Central memory CD8-positive, alpha-beta T cell (primary cell): ENCODE data around the gene CNTF.

Experiments
- ATAC-seq: fragments of 150-1000 bp; cut with Tn5 transposase; replicated peaks from 2 replicates; pipeline ENCODE4 v1.10.0; 2022; ENCODE audit warnings: mild to moderate bottlenecking, moderate FRiP score, moderate number of reproducible peaks; ENCODE audit not compliant: poor library complexity, severe bottlenecking; ENCODE audit errors: extremely low read depth
- DNase-seq, 2 donors: peaks; one replicate each; pipeline ENCODE4 v3.0.0; 2021; ENCODE audit warnings: low spot score in 2 of 2
- H3K27ac Mint-ChIP-seq: one replicate; pipeline ENCODE4 v1.8.0; 2022; ENCODE audit warnings: low read depth, mild to moderate bottlenecking, moderate library complexity, mixed read lengths
- H3K27me3 Mint-ChIP-seq: one replicate; pipeline ENCODE4 v1.8.0; 2022; ENCODE audit warnings: mixed read lengths
- H3K36me3 Mint-ChIP-seq: one replicate; pipeline ENCODE4 v1.8.0; 2022; ENCODE audit warnings: mild to moderate bottlenecking, moderate library complexity, mixed read lengths; ENCODE audit not compliant: insufficient read depth
- H3K4me1 Mint-ChIP-seq: one replicate; pipeline ENCODE4 v1.8.0; 2022; ENCODE audit warnings: mixed read lengths
- H3K4me3 Mint-ChIP-seq: one replicate; pipeline ENCODE4 v1.8.0; 2022; ENCODE audit warnings: mild to moderate bottlenecking, moderate library complexity, mixed read lengths
- H3K9me3 Mint-ChIP-seq: one replicate; pipeline ENCODE4 v1.8.0; 2022; ENCODE audit warnings: mixed read lengths

Gene CNTF

DNA sequence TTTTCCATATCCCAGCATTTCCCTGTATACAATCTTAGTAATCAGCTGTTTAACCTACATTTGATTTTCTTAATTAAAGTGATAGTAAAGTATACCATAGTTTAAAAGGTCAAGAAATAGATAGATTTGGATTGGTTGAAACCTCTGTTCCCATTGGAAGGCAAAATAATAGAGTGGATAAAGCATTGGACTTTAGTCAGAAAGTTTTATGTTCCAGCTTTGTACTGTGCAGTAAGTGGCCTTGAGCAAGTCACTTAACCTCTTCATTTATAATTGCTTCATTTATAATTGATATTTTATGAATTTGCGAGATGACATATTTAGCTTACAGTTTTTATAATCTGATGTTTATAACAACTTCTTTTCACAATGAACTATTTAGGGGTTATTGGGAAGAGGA lies 40.0 kb upstream of the CNTF start:
- peaks cover 62% of the 10 kb centered on the region for H3K4me1 Mint-ChIP-seq
- ATAC-seq (no peak), DNase-seq (no peak)
- no peaks in the 10 kb centered on the region for H3K9me3 Mint-ChIP-seq
- peak overlapping the region; percentile 34 for H3K4me3 Mint-ChIP-seq
- H3K27ac Mint-ChIP-seq = no peak overlapping the region
- H3K36me3 Mint-ChIP-seq = peaks cover 38% of the 10 kb centered on the region
- no peaks in the 10 kb centered on the region for H3K27me3 Mint-ChIP-seq

DNA sequence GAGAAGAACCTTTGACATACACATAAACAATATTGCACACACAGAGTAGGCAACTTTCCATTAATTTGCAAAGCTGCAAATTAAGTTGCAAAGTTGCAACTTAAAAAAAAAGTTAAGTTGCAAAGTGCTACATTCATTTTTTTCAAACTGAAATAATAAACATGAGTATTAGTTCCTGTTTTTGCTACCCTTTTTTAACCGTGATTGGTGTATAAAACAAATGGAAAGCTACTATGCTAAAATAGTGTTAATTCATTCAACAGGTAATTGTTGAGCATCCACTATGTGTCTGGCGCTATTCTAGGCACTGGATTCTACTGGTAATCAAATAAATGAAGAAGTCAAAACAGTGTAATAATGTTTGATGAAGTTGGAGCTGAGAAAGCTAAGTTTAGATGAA lies 35.5 kb upstream of the CNTF start:
- Mint-ChIP-seq H3K27ac (peak overlapping the region; percentile 23), H3K4me3 (no peak overlapping the region), H3K4me1 (peaks cover 49% of the 10 kb centered on the region), H3K9me3 (no peaks in the 10 kb centered on the region), H3K27me3 (no peaks in the 10 kb centered on the region), H3K36me3 (peaks cover 16% of the 10 kb centered on the region)
- DNase-seq = no peak
- ATAC-seq = no peak

DNA sequence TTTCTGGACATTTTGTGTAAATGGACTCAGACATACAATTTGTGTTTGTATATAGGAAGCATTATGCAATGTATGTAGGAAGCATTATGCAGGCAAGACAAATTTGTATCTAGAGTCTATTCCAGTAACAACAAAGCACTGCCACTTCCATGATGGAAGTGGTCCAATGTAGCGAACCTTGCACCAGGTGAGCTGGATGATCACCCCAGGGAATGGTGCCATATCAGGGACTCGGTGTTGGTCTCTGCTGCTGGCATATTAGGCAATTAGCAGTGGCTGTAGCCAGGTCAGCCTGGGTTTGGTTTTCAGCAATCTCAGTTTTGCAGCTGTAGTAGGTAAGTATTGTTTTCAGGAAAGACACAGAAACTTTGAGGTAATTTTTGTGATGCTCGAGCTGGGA lies 30.8 kb upstream of the CNTF start:
- no peak overlapping the region for H3K4me3 Mint-ChIP-seq
- H3K9me3 Mint-ChIP-seq = no peaks in the 10 kb centered on the region
- H3K36me3 Mint-ChIP-seq = peaks cover 16% of the 10 kb centered on the region
- ATAC-seq = no peak
- H3K27me3 Mint-ChIP-seq = no peaks in the 10 kb centered on the region
- no peak for DNase-seq
- no peak overlapping the region for H3K27ac Mint-ChIP-seq
- peaks cover 58% of the 10 kb centered on the region for H3K4me1 Mint-ChIP-seq

DNA sequence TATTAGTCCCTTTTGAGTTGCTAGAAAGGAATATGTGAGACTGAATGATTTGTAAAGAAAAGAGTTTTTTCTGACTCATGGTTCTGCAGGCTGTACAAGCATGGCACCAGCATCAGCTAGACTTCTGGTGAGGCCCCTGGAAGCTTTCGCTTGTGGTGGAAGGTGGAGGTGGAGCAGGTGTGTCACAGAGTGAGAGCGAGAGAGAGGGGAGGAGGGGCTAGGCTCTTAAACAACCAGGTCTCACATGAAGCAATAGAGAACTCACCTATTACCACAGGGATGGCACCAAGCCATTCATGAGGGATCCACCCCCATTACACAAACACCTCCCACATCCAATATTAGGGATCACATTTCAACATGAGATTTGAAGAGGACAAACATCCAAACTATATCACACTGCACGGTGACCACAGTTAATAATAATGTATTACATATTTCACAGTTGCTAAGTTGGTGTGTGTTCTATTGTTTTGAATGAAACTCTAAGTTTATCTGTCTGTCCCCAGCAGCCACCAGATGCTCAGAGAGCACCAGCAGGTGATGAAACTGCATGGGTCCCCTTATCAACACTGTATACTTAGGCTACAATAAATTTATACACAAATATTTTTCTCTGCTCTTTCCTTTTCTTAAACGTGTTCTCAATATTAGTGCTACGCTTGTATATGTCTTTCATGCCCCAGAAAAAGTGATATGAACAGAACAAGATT lies 29.5 kb upstream of the CNTF start:
- Mint-ChIP-seq H3K36me3 (peaks cover 19% of the 10 kb centered on the region), H3K4me3 (no peak overlapping the region), H3K4me1 (peaks cover 65% of the 10 kb centered on the region), H3K27me3 (no peaks in the 10 kb centered on the region), H3K27ac (peak overlapping the region; percentile 2), H3K9me3 (no peaks in the 10 kb centered on the region)
- ATAC-seq = no peak
- no peak for DNase-seq

DNA sequence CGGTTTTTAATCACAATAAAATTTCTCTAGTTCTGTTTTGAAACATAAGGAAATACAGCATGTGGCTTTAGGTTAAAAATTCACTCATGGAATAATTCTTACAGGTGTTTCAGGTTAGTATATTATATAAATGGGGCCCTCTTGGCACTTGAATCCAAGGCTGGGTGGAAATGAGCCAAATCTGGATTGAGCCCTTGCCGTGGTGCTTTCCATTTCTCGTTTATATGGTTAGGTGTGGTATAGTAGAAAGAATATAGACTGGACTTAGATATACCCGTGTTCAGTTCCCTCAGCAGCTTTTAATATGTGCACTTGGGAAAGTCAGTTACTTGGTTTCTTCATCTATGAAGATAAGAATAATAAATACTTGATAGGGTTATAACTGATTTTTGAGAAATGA lies 27.6 kb upstream of the CNTF start:
- Mint-ChIP-seq H3K4me3 (no peak overlapping the region), H3K9me3 (no peaks in the 10 kb centered on the region), H3K36me3 (peaks cover 22% of the 10 kb centered on the region), H3K27me3 (no peaks in the 10 kb centered on the region), H3K27ac (no peak overlapping the region), H3K4me1 (peaks cover 81% of the 10 kb centered on the region)
- no peak for ATAC-seq
- no peak for DNase-seq

DNA sequence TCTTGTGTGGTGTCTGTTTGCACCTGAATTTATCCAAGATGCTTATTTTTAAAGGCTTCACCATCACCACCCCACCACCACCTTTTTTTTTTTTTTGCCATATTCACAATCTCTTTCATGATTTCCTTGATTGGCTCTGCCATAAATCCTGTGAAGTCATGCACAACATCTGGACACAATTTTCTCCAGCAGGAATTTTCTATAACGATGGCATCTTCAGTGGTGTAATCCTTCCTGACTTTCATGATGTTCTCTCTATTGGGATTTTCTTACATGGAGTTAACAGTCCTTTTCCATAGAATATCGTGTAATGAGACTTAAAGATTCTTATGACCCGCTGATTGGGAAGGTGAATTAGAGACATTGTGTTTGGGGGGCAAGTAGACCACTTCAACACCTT lies 25.8 kb upstream of the CNTF start:
- H3K4me3 Mint-ChIP-seq = no peak overlapping the region
- peak overlapping the region; percentile 59 for H3K27ac Mint-ChIP-seq
- no peak for ATAC-seq
- H3K9me3 Mint-ChIP-seq = no peaks in the 10 kb centered on the region
- H3K36me3 Mint-ChIP-seq = peaks cover 22% of the 10 kb centered on the region
- peaks cover 83% of the 10 kb centered on the region for H3K4me1 Mint-ChIP-seq
- H3K27me3 Mint-ChIP-seq = no peaks in the 10 kb centered on the region
- no peak for DNase-seq

DNA sequence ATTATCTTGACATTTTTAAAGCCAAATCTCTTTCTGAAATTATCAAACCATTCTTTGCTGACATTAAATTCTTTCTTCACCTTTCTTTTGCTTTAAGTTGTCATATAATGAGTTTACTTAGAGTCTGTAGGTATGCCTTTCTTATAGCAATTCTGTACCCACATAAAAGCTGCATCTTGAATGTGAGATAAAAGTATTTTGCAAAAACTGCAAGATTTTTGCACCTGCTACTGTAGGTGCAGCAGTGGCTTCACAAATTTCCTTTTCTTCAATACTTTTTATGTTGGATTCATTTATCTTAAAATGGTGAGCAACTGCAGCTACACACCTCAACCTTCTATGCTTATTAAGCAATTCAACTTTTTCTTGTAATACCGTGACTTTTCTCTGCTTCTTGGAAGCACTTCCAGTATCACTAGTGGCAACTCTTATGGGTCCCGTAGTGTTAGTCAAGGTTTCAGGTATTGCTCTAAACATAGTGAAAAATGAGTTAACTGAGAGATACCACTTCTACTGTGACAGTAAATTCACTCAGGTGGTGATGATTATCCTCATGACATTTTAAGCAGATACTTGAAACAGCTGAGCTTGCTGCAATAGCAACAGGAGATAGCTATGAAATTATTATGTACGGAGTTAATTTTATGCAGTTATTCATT lies 24.9 kb upstream of the CNTF start:
- Mint-ChIP-seq H3K27ac (no peak overlapping the region), H3K36me3 (peaks cover 17% of the 10 kb centered on the region), H3K4me3 (no peak overlapping the region), H3K9me3 (no peaks in the 10 kb centered on the region), H3K4me1 (peaks cover 86% of the 10 kb centered on the region), H3K27me3 (no peaks in the 10 kb centered on the region)
- DNase-seq = no peak
- ATAC-seq = no peak

DNA sequence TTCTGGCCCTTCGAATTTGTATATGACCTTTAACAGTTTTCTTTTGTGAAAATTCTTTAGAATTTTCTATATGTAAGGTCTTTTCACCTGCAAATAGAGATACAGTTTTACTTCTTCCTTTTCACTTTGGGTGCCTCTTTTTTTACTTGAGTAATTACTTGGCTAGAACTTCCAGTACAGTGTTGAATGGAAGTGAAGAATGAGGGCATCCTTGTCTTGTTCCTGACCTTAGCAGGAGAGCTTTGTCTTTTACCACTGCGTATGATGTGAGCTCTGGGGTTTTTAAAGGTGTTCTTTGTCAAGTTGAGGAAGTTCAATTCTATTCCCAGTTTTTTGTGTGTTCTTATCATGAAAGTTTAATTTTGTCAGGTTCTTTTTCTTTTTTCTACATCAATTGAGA lies 22.0 kb upstream of the CNTF start:
- no peak overlapping the region for H3K4me3 Mint-ChIP-seq
- ATAC-seq (no peak), DNase-seq (no peak)
- H3K4me1 Mint-ChIP-seq = peaks cover 94% of the 10 kb centered on the region
- H3K36me3 Mint-ChIP-seq = peaks cover 15% of the 10 kb centered on the region
- no peak overlapping the region for H3K27ac Mint-ChIP-seq
- H3K9me3 Mint-ChIP-seq = no peaks in the 10 kb centered on the region
- H3K27me3 Mint-ChIP-seq = no peaks in the 10 kb centered on the region

DNA sequence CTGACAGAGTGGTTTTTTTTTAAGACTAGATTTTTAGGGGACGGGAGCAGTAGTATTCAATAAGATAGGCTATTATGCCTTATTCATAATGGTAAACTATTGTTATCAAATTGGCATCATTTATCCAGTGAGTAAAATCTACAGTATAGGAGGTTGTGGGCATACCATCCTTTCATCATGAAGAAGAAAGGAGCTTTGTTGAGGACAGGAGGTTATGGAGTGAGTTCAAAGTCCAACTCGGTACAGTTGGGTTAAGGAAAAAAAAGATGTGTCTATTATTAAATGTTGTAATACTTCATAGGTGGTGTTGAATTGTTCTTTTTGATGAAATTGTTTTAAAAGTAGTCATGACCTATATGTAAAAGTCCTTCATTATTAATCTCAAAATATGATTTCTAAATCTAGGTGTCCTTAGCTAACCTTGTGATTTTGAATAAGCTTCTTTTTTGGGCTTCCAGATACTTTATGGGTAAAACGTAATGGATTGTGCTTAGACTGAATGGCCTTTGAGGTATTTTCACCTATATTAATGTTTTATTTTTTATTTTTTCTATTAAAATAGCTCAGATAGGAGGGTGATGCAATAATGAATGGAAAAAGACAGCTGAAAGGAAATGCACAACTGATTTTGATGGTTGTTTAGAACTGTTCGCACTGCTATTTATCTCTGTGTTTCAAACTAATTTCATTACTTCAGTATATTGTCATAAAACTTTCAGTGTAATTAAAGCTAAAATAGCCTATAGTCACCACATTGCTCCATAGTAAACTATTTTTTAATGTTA lies 15.3 kb upstream of the CNTF start:
- peak overlapping the region; percentile 93 for H3K27ac Mint-ChIP-seq
- H3K9me3 Mint-ChIP-seq = no peaks in the 10 kb centered on the region
- ATAC-seq = no peak
- no peak overlapping the region for H3K4me3 Mint-ChIP-seq
- H3K4me1 Mint-ChIP-seq = peaks cover 50% of the 10 kb centered on the region
- H3K36me3 Mint-ChIP-seq = peaks cover 25% of the 10 kb centered on the region
- H3K27me3 Mint-ChIP-seq = no peaks in the 10 kb centered on the region
- DNase-seq = no peak

DNA sequence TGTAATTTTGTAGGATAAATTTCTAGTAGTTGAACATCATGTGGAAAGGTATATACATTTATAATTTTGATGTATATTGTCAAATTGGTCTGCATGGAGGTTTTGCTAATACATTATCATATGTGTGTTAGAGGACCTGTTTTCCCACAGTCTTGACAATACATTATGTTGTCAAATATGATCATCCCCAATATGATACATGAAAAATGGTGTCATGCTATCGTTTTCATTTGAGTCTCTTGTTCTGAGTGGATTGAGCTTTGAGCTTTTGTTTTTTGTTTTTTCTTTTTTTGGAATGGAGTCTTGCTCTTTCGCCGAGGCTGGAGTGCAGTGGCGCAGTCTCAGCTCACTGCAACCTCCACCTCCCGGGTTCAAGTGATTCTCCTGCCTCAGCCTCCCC lies 14.1 kb upstream of the CNTF start:
- no peak for ATAC-seq

DNA sequence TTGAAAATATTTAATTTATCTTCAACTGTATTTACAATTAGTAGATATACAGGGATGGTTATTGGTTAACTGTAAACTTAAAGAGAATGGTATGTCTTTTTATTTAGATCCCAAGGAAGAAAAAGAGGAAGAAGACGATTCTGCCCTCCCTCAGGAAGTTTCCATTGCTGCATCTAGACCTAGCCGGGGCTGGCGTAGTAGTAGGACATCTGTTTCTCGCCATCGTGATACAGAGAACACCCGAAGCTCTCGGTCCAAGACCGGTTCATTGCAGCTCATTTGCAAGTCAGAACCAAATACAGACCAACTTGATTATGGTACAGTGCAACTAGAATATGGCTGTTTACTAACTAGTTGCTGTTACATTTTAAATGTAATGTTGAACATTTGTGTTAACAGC lies 12.7 kb upstream of the CNTF start:
- DNase-seq (no peak), ATAC-seq (no peak)
- Mint-ChIP-seq H3K9me3 (no peaks in the 10 kb centered on the region), H3K27ac (no peak overlapping the region), H3K4me1 (peaks cover 24% of the 10 kb centered on the region), H3K4me3 (no peak overlapping the region), H3K36me3 (peaks cover 46% of the 10 kb centered on the region), H3K27me3 (no peaks in the 10 kb centered on the region)

More for the DNA sequence above, 14.1 kb upstream of the CNTF start:
- DNase-seq = no peak
- Mint-ChIP-seq H3K9me3 (no peaks in the 10 kb centered on the region), H3K4me1 (peaks cover 38% of the 10 kb centered on the region), H3K4me3 (no peak overlapping the region), H3K27ac (no peak overlapping the region), H3K27me3 (no peaks in the 10 kb centered on the region), H3K36me3 (peaks cover 33% of the 10 kb centered on the region)

DNA sequence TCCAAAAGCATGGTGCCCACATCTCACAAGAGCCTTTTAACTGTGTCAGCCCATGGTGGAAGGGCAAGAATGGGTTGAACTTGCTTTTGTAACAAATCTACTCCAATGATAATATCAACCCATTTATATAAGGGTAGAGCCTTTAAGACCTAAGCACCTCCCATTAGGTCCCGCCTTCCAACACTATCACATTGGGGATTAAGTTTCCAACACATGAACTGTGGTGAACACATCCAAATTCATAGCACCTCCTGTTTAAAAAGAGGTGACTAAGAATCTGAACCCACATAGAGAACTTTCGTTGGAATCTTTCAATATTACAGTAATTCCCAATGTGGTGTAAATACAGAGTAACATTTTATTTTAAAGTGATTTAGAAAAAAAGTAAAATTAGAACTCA lies 9.2 kb upstream of the CNTF start:
- H3K27ac Mint-ChIP-seq = no peak overlapping the region
- no peaks in the 10 kb centered on the region for H3K9me3 Mint-ChIP-seq
- H3K27me3 Mint-ChIP-seq = no peaks in the 10 kb centered on the region
- ATAC-seq = no peak
- H3K36me3 Mint-ChIP-seq = peaks cover 67% of the 10 kb centered on the region
- H3K4me1 Mint-ChIP-seq = no peaks in the 10 kb centered on the region
- DNase-seq = no peak
- no peak overlapping the region for H3K4me3 Mint-ChIP-seq

DNA sequence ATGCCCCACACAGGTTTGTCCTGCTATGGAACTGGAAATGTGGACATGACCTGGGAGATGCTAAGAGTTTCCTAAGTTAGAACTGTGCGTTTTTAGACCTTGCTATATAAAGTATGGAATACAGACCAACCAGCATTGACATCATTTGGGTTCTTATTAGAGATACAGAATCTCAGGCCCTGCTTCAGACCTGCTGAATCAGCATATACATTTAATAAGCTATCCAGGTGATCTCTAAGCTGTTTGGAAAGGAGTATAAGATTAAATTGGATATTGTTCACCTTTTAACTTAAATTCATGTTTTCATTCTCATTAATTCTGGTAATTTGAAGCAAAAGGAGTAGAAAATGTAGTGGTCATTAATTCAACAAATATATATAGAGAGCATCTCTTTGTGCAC lies 6.9 kb upstream of the CNTF start:
- H3K27me3 Mint-ChIP-seq = no peaks in the 10 kb centered on the region
- H3K9me3 Mint-ChIP-seq = no peaks in the 10 kb centered on the region
- H3K36me3 Mint-ChIP-seq = peaks cover 81% of the 10 kb centered on the region
- DNase-seq (no peak), ATAC-seq (no peak)
- no peak overlapping the region for H3K27ac Mint-ChIP-seq
- H3K4me1 Mint-ChIP-seq = no peaks in the 10 kb centered on the region
- no peak overlapping the region for H3K4me3 Mint-ChIP-seq
